ENCODE data around the gene TRIM63. TPM values are rescaled to one million over a fixed set of nuclear protein-coding genes. Genes with fewer than 3 reads are reported as not detected.

The TRIM63 gene
- total and polyA plus RNA-seq, 9 of the 15 experiments (the other 6 are each of a cell fraction or from before 2014, with no cell fraction given) = 0.08 to 0.57 (median 0.36) TPM

DNA sequence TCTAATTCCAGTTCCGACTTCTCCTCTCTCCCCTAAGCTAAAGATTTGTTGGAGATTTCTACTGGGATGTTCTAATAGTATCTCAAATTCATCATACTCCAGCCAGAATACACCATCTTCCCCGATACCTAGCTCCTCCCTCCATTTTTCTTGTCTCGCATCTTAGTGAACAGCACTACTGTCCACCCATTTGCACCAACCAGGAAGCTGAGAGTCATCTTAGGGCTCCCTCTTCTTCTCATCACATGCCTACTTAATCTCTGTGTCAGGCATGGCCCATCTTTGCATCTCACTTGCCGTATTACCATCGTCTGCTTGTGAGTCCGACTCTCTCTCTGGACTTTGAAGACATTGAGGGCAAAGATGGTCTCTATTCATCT, 3.5 kb upstream of the TRIM63 start (continued):
- TF ChIP-seq POLR2AphosphoS5 (IDR thresholded peaks at IDR 0.05; ENCODE audit: control insufficient read depth, insufficient read depth, low read depth, low read length) (no peak), SMAD3 (CRISPR knock-in tag; conservative IDR thresholded peaks at IDR 0.05) (no peak), NUFIP1 (IDR thresholded peaks at IDR 0.05; ENCODE audit: partially characterized antibody) (no peak), NFRKB (IDR thresholded peaks at IDR 0.05; ENCODE audit: low read depth) (peak; percentile 15; the same call in 1 of the 2 replicates), ELF4 (CRISPR knock-in tag; IDR thresholded peaks at IDR 0.05) (0 out of 2 replicates have a peak, but pooled peaks have one; percentile 34), ARID2 (IDR thresholded peaks at IDR 0.05) (no peak), SIN3A (IDR thresholded peaks at IDR 0.05; ENCODE audit: borderline replicate concordance in 2 of 2, control insufficient read depth in 1 of 2, low read depth in 2 of 2, low read length in 2 of 2) (no peak), HES1 (IDR thresholded peaks at IDR 0.05; ENCODE audit: low read depth) (no peak)

DNA sequence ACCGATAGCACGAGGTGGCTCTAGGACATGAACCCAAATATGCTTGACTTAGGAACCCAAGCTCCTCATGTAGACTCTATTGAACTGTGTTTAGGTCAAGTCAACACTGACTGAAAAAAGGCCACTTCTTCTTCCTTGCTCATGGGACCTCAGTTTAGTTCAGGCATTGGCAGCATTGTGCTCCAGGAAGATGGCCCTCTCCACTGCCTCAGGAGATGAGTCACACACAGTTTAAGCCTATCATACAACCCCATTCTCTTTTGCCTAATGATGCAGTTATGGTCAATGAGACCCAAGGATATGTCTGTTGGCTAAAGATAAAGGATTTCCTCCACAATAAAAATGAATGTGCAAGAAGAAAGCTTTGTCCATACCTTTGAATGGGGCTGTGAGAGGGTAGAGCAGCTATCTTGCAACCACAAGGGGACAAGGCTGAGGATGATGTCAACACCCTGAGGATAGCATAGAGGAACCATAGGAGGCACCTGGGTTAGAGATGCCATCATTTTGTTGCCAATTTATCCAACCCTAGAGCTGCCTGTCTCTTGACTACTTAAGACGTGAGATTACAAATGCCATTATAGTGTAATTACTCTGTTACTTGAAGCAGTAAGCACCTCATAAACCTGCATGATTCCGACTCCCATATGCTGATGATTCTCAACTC, 3.0 kb upstream of the TRIM63 start:
- Histone ChIP-seq H3K79me2 (ENCODE audit: control insufficient read depth, insufficient read depth, low read length) (no peaks in the 10 kb centered on the region), H3K36me3 (ENCODE audit: control insufficient read depth, insufficient read depth, low read length) (no peaks in the 10 kb centered on the region), H3K9me1 (ENCODE audit: control insufficient read depth, insufficient read depth, low read length) (no peaks in the 10 kb centered on the region), H3K4me1 (replicated peaks in 1 of 2; ENCODE audit: control insufficient read depth in 2 of 2, insufficient read depth in 2 of 2, low read length in 2 of 2) (peaks cover 56 to 69% of the 10 kb centered on the region in 2 experiments), H3K4me2 (ENCODE audit: insufficient read depth, low read length) (peak overlapping the region; percentile 71), H3K4me3 (no peak overlapping the region), H2AFZ (ENCODE audit: low read depth, low read length) (peak overlapping the region; percentile 91), H3K9ac (ENCODE audit: insufficient read depth in 1 of 2, low read depth in 2 of 2, low read length in 2 of 2) (peak overlapping the region in 1 of 2 experiments; percentile 73; a peak in 2 of 4 replicates), H3K27me3 (ENCODE audit: control insufficient read depth in 2 of 2, insufficient read depth in 2 of 2, low read length in 2 of 2) (no peaks in the 10 kb centered on the region), H3K9me3 (replicated peaks; ENCODE audit: control insufficient read depth, insufficient read depth, low read depth, low read length) (no peaks in the 10 kb centered on the region), H4K20me1 (replicated peaks; ENCODE audit: control insufficient read depth, insufficient read depth, low read length) (no peaks in the 10 kb centered on the region), H3K27ac (ENCODE audit: extremely low read depth, low read depth, low read length) (peak overlapping the region; percentile 97)
- ATAC-seq (peak; percentile 95), FAIRE-seq (peak; percentile 99), DNase-seq (ENCODE audit: extremely low read depth in 1 of 4, low spot score in 3 of 4) (peak; percentile 96 to 98 (median 97))
- in situ Hi-C loops (cut with MboI) = no loop called here
- intact Hi-C loops (cut with micrococcal nuclease) = loop anchor here (1.0 to 2.0 kb wide), 2 partner anchors 26 to 34 kb away; no protein-coding TSS in a partner anchor
- ChIA-PET POLR2A (interaction anchor here (0.6 to 2.1 kb wide), 21 partner anchors 8 to 214 kb away, joined by 3 to 33 read pairs (median 4); no protein-coding TSS in a partner anchor), CTCF (ENCODE audit: low intra/inter-chr PET ratio) (no interaction called here)
- no TSS peak for BruUV-seq (replicated peaks)
- WGBS (ENCODE audit: insufficient coverage, low coverage, missing lambda C conversion rate) = 3% methylated on average over 4 of the region's 4 CpGs
- TF ChIP-seq MXI1 (IDR thresholded peaks at IDR 0.05; ENCODE audit: low read depth, low read length) (0 out of 2 replicates have a peak, but pooled peaks have one; percentile 56), ZKSCAN8 (CRISPR knock-in tag; IDR thresholded peaks at IDR 0.05) (peak; percentile 93), TAF9B (IDR thresholded peaks at IDR 0.05; ENCODE audit: partially characterized antibody) (no peak), ZSCAN32 (CRISPR knock-in tag; IDR thresholded peaks at IDR 0.05) (no peak)
- TF ChIP-seq, protein P1, sequence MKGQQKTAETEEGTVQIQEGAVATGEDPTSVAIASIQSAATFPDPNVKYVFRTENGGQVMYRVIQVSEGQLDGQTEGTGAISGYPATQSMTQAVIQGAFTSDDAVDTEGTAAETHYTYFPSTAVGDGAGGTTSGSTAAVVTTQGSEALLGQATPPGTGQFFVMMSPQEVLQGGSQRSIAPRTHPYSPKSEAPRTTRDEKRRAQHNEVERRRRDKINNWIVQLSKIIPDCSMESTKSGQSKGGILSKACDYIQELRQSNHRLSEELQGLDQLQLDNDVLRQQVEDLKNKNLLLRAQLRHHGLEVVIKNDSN (CRISPR knock-in tag; IDR thresholded peaks at IDR 0.05) = no peak
- TF ChIP-seq, protein P2, sequence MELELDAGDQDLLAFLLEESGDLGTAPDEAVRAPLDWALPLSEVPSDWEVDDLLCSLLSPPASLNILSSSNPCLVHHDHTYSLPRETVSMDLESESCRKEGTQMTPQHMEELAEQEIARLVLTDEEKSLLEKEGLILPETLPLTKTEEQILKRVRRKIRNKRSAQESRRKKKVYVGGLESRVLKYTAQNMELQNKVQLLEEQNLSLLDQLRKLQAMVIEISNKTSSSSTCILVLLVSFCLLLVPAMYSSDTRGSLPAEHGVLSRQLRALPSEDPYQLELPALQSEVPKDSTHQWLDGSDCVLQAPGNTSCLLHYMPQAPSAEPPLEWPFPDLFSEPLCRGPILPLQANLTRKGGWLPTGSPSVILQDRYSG (tag; conservative IDR thresholded peaks at IDR 0.05; ENCODE audit: low read depth) = peak; percentile 88; the same call in 1 of the 2 replicates
